NCI-H345 (cell line): Measurements from ENCODE around the gene POLR3H.

ENCODE experiments used
- DNase-seq: peaks from one replicate; lab custom pipeline; 2025; lab: John Stamatoyannopoulos, UW

Gene POLR3H

GRCh38 chr22:41535244-41535643, 9.0 kb downstream of the POLR3H start:
- no peak for DNase-seq

- no peak for DNase-seq
These were observed 10.1 kb downstream of the POLR3H start for GRCh38 chr22:41534219-41534618.

- DNase-seq: peak; percentile 14
These were observed 11.1 kb downstream of the POLR3H start for GRCh38 chr22:41532908-41533825.

GRCh38 chr22:41531715-41532477, 12.4 kb downstream of the POLR3H start:
- DNase-seq: no peak

- no peak for DNase-seq
These were observed 13.2 kb downstream of the POLR3H start for GRCh38 chr22:41530890-41531714.

- no peak for DNase-seq
These were observed 15.2 kb downstream of the POLR3H start for GRCh38 chr22:41528938-41529561.

GRCh38 chr22:41528132-41528766, 16.0 kb downstream of the POLR3H start:
- no peak for DNase-seq

GRCh38 chr22:41526830-41527799, 17.2 kb downstream of the POLR3H start:
- DNase-seq: peak; percentile 2

- DNase-seq: no peak
These were observed 17.9 kb downstream of the POLR3H start for GRCh38 chr22:41526226-41526829.

- no peak for DNase-seq
These were observed 18.6 kb downstream of the POLR3H start for GRCh38 chr22:41525450-41526225.

GRCh38 chr22:41524809-41525449, 19.3 kb downstream of the POLR3H start:
- no peak for DNase-seq

- no peak for DNase-seq
These were observed 20.0 kb downstream of the POLR3H start for GRCh38 chr22:41524251-41524661.

GRCh38 chr22:41523464-41524221, 20.6 kb downstream of the POLR3H start:
- DNase-seq: no peak

GRCh38 chr22:41522813-41523212, 21.5 kb downstream of the POLR3H start:
- no peak for DNase-seq

GRCh38 chr22:41521126-41521525, 23.1 kb downstream of the POLR3H start:
- DNase-seq: no peak

GRCh38 chr22:41518048-41518347, 26.3 kb downstream of the POLR3H start:
- no peak for DNase-seq

GRCh38 chr22:41517172-41518047, 26.9 kb downstream of the POLR3H start:
- DNase-seq: peak; percentile 35
